SH-SY5Y (cell line): ENCODE results near the gene ACOT13.

Experiments
- GATA2 ChIP-seq: IDR thresholded peaks from 2 replicates; pipeline ENCODE4 v1.6.1; 2011; ENCODE audit warnings: mild to moderate bottlenecking, low read depth, low read length
- GATA3 ChIP-seq: IDR thresholded peaks from 2 replicates; pipeline ENCODE4 v1.6.1; 2011; ENCODE audit warnings: low read depth, mild to moderate bottlenecking, low read length, moderate library complexity

- TF ChIP-seq GATA2 (no peak), GATA3 (no peak)
These were observed 16.7 kb downstream of the ACOT13 start for GRCh38 chr6:24683297-24684296.
